Esophagus muscularis mucosa (tissue), 4 donors: Measurements from ENCODE around the gene DES. TPM values are rescaled to one million over a fixed set of nuclear protein-coding genes. Genes with fewer than 3 reads are reported as not detected.

Source experiments
- DNase-seq: peaks from one replicate; pipeline ENCODE4 v3.0.0-alpha.2; 2017; ENCODE audit errors: extremely low spot score
- H3K27ac ChIP-seq, 4 donors: fragments of 200-600 bp; sonication (generic); replicated peaks in 1 of 4; 1 replicate in 3 of 4; 2 replicates in 1 of 4; pipeline ENCODE4 v1.5.1; 2016 to 2019; ENCODE audit warnings: mild to moderate bottlenecking in 1 of 4
- H3K27me3 ChIP-seq, 4 donors: fragments of 200-600 bp; sonication (generic); one replicate each; pipeline versions ENCODE4 v1.5.1 to v1.6.0; 2016 to 2019
- H3K36me3 ChIP-seq, 4 donors: fragments of 200-600 bp; sonication (generic); one replicate each; pipeline ENCODE4 v1.5.1; 2016 to 2019
- H3K4me1 ChIP-seq, 4 donors: fragments of 200-600 bp; sonication (generic); one replicate each; pipeline ENCODE4 v1.5.1; 2016 to 2019
- H3K4me3 ChIP-seq, 4 donors: fragments of 200-600 bp; sonication (generic); 1 replicate in 2 of 4; 2 replicates in 2 of 4; pipeline ENCODE4 v1.5.1; 2016 to 2019; ENCODE audit warnings: mild to moderate bottlenecking in 4 of 4, moderate library complexity in 1 of 4
- H3K9me3 ChIP-seq, 4 donors: fragments of 200-600 bp; sonication (generic); 1 replicate in 3 of 4; 2 replicates in 1 of 4; pipeline ENCODE4 v1.5.1; 2016 to 2019
- EP300 ChIP-seq: sonication (generic); formaldehyde crosslinking; IDR thresholded peaks from one replicate; pipeline ENCODE4 v1.6.1; 2017; ENCODE audit warnings: antibody characterized with exemption
- POLR2A ChIP-seq: fragments of 450-650 bp; IDR thresholded peaks from one replicate; pipeline ENCODE4 v1.6.1; 2017; ENCODE audit warnings: antibody characterized with exemption, moderate library complexity, mild to moderate bottlenecking, low read depth
- POLR2AphosphoS5 ChIP-seq, 2 donors: sonication (generic); formaldehyde crosslinking; IDR thresholded peaks; one replicate each; pipeline ENCODE4 v1.6.1; 2017; ENCODE audit warnings: antibody characterized with exemption in 2 of 2
- WGBS: methylation state at CpG from one replicate; pipeline ENCODE4 v1.1.5; 2018; 5-methylcytosine and 5-hydroxymethylcytosine counted together
- intact Hi-C: fragments of 100-400 bp; cut with DNase I; formaldehyde crosslinking; loops from one replicate; pipeline ENCODE4 v1.15.1; 2023
- total RNA-seq, 4 donors: library from RNA; depleted of rRNA; stranded (reverse); fragments of >200 nt; gene quantifications; one replicate each; pipeline versions ENCODE4 v1.1.0 to v1.2.1, GENCODE V29; 2016
- TF ChIP-seq, protein P1 (sequence below), 3 experiments: fragments of 200-600 bp in 2 of 3; fragments of 450-650 bp in 1 of 3; sonication (generic) in 2 of 3; IDR thresholded peaks; one replicate each; pipeline ENCODE4 v1.5.1; 2017 to 2019; ENCODE audit warnings: antibody characterized with exemption in 3 of 3, mild to moderate bottlenecking in 2 of 3, moderate library complexity in 1 of 3

DES gene
- total RNA-seq, 4 donors from 2014 or later = 19,781 to 23,770 (median 22,752) TPM

DNA sequence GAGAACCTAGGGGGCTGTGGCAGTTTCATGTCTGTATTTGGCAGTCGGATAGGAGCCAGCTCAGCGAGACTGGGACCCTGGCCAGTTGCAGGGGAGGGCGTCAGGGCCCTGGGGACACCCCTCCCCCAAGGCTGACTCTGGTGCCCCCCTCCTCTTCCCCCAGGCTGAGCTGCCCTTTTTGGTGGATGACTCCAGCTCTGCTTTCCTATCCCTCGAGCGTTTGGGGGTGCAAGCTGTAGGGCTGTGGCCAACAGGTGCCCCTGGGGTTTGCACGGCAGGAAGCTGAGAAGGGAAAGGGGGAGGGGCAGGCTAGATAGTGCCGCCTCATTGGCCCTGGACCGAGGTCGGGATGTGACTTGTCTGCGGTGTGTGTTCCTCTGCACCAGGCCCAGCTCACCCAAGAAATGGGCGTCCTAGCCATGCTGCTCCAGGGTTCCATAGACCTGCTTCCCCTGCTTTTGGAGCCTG lies 42.9 kb downstream of the DES start:
- 35% methylated on average over 4 of the region's 11 CpGs for WGBS
- Histone ChIP-seq H3K27ac (peak overlapping the region; percentile 94 to 99 (median 96)), H3K4me1 (peaks cover 37 to 100% (median 94%) of the 10 kb centered on the region in 4 donors), H3K36me3 (peaks cover 9 to 37% (median 27%) of the 10 kb centered on the region in 4 donors), H3K4me3 (peak overlapping the region; percentile 31 to 49 (median 40)), H3K9me3 (no peaks in the 10 kb centered on the region), H3K27me3 (peaks cover 0 to 6% (median 0%) of the 10 kb centered on the region in 4 donors)
- TF ChIP-seq POLR2A = no peak
- no peak for TF ChIP-seq POLR2AphosphoS5 (IDR thresholded peaks at IDR 0.05)
- no peak for TF ChIP-seq EP300
- TF ChIP-seq, protein P1, sequence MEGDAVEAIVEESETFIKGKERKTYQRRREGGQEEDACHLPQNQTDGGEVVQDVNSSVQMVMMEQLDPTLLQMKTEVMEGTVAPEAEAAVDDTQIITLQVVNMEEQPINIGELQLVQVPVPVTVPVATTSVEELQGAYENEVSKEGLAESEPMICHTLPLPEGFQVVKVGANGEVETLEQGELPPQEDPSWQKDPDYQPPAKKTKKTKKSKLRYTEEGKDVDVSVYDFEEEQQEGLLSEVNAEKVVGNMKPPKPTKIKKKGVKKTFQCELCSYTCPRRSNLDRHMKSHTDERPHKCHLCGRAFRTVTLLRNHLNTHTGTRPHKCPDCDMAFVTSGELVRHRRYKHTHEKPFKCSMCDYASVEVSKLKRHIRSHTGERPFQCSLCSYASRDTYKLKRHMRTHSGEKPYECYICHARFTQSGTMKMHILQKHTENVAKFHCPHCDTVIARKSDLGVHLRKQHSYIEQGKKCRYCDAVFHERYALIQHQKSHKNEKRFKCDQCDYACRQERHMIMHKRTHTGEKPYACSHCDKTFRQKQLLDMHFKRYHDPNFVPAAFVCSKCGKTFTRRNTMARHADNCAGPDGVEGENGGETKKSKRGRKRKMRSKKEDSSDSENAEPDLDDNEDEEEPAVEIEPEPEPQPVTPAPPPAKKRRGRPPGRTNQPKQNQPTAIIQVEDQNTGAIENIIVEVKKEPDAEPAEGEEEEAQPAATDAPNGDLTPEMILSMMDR (IDR thresholded peaks at IDR 0.05) = no peak
- intact Hi-C loops = no loop called here
- no peak for DNase-seq

DNA sequence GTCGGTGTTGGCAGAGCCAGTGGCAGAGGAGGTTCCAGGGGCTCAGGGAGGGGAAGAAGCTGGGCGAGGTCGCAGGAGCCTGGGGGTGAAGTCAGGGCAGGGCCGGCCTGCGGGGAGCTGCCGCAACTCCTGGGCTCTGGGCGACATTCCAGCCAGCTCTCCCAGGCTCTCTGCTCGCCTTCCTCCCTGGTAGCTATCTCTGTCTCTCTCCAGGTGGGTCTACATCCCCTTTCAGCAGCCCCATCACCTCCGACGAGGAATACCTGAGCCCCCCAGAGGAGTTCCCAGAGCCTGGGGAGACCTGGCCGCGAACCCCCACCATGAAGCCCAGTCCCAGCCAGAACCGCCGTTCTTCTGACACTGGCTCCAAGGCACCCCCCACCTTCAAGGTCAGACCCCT lies 43.5 kb downstream of the DES start:
- TF ChIP-seq POLR2AphosphoS5 (IDR thresholded peaks at IDR 0.05) (no peak), EP300 (no peak), POLR2A (no peak)
- TF ChIP-seq, protein P1 (IDR thresholded peaks at IDR 0.05) = no peak
- H3K4me3 ChIP-seq = peak overlapping the region; percentile 31 to 49 (median 40)
- no peak for DNase-seq
- H3K4me1 ChIP-seq = peaks cover 43 to 100% (median 97%) of the 10 kb centered on the region in 4 donors
- WGBS = 66% methylated on average over 10 of the region's 14 CpGs
- peaks cover 0 to 6% (median 0%) of the 10 kb centered on the region in 4 donors for H3K27me3 ChIP-seq
- no peaks in the 10 kb centered on the region for H3K9me3 ChIP-seq
- H3K27ac ChIP-seq = peak overlapping the region; percentile 94 to 99 (median 96)
- intact Hi-C loops = no loop called here
- peaks cover 9 to 41% (median 29%) of the 10 kb centered on the region in 4 donors for H3K36me3 ChIP-seq

DNA sequence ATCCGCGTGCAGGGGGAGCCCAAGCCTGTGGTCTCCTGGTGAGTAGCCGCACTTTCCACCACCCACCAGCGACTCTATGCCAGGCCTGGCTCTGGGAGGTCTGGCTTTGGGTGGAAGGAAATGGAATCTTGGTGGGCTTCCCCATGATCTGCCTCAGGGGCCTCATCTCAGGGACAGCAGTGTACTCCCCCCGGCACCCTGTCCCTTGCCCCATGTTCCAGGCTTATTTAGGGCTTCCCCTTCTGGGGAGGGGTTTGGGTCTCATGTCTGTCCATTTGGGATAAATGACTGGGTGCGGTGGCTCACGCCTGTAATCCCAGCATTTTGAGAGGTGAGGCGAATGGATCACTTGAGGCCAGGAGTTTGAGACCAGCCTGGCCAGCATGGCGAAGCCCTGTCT lies 44.2 kb downstream of the DES start:
- Histone ChIP-seq H3K4me1 (peaks cover 47 to 100% (median 99%) of the 10 kb centered on the region in 4 donors), H3K36me3 (peaks cover 14 to 47% (median 29%) of the 10 kb centered on the region in 4 donors), H3K4me3 (peak overlapping the region in 2 of 4 donors; percentile 39 to 42), H3K27me3 (peaks cover 0 to 6% (median 0%) of the 10 kb centered on the region in 4 donors), H3K27ac (peak overlapping the region; percentile 94 to 99 (median 96)), H3K9me3 (no peaks in the 10 kb centered on the region)
- intact Hi-C loops = no loop called here
- 77% methylated on average over 9 of the region's 9 CpGs for WGBS
- TF ChIP-seq POLR2AphosphoS5 (IDR thresholded peaks at IDR 0.05) (no peak), POLR2A (no peak)
- DNase-seq = no peak

DNA sequence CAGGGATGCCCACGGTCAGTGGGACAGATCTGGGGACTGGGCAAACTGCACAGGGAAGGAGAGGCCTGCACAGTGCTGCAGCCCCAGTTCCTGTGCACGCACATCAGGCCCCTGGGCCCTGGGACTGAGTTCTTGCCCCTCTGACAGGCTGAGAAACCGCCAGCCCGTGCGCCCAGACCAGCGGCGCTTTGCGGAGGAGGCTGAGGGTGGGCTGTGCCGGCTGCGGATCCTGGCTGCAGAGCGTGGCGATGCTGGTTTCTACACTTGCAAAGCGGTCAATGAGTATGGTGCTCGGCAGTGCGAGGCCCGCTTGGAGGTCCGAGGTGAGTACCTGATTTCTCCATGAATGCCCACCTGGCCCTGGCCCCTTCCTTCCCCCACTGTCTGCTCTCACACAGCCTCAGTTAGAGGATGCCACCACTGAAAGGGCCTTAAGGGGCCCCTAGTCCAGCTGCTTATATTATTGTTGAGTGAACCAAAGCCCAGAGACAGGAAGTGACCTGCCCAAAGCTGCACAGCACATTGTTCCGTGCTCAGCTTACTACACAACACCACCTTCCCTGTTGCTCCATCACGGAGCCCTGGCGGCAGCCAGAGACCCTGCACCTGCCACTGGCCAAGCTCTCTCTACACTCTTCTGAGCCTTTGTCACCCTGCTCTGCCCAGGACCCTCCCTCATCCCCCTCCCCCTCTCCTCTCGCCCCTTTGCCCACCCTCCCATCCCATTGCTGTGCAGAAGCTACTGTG lies 46.3 kb downstream of the DES start:
- H3K9me3 ChIP-seq = no peaks in the 10 kb centered on the region
- peaks cover 54 to 100% (median 99%) of the 10 kb centered on the region in 4 donors for H3K4me1 ChIP-seq
- TF ChIP-seq, protein P1 (IDR thresholded peaks at IDR 0.05) = peak in 1 of 3 experiments; percentile 16
- TF ChIP-seq POLR2A = no peak
- TF ChIP-seq EP300 = no peak
- peak in 1 of 2 donors; percentile 44 for TF ChIP-seq POLR2AphosphoS5 (IDR thresholded peaks at IDR 0.05)
- peak overlapping the region; percentile 94 to 99 (median 96) for H3K27ac ChIP-seq
- intact Hi-C loops = no loop called here
- 75% methylated on average over 16 of the region's 21 CpGs for WGBS
- DNase-seq = no peak
- H3K36me3 ChIP-seq = peaks cover 20 to 58% (median 39%) of the 10 kb centered on the region in 4 donors
- no peak overlapping the region for H3K4me3 ChIP-seq
- peaks cover 0 to 6% (median 0%) of the 10 kb centered on the region in 4 donors for H3K27me3 ChIP-seq
